Bronchial epithelial cell (primary cell): ENCODE results near the gene DEDD. TPM values are rescaled to one million over a fixed set of nuclear protein-coding genes. Genes with fewer than 3 reads are reported as not detected.

ENCODE experiments used
- DNase-seq: peaks from one replicate; pipeline ENCODE4 v3.0.0-alpha.2; 2010; ENCODE audit warnings: low read depth
- FAIRE-seq: peaks from 2 replicates; lab custom pipeline; 2011; peaks lifted over from hg19 to GRCh38; lab: Jason Lieb, UNC
- H3K27me3 ChIP-seq: 2 replicates; pipeline ENCODE4 v1.5.1; 2011; ENCODE audit warnings: low read length; ENCODE audit not compliant: control insufficient read depth, insufficient read depth
- H3K36me3 ChIP-seq: 2 replicates; pipeline ENCODE4 v1.5.1; 2011; ENCODE audit warnings: low read length; ENCODE audit not compliant: control insufficient read depth, insufficient read depth
- H3K4me3 ChIP-seq: 2 replicates; pipeline ENCODE4 v1.5.1; 2011; ENCODE audit warnings: mild to moderate bottlenecking, low read depth, low read length, control low read depth
- CTCF ChIP-seq: IDR thresholded peaks from 2 replicates; pipeline ENCODE4 v1.5.1; 2011; ENCODE audit warnings: mild to moderate bottlenecking, moderate library complexity, low read length, control low read depth, inconsistent platforms; ENCODE audit not compliant: insufficient read depth, severe bottlenecking
- total RNA-seq: library from RNA; depleted of rRNA; stranded (reverse); fragments of >200 nt; gene quantifications from 2 replicates; pipeline ENCODE4 v1.2.1, GENCODE V29; 2014

Gene DEDD
- total RNA-seq, 1 donor from 2014 or later = 26.9 TPM

- peak; percentile 79 for FAIRE-seq
These were observed 51.7 kb downstream of the DEDD start for GRCh38 chr1:161080441-161081405.

GRCh38 chr1:161079436-161080110 lies 52.9 kb downstream of the DEDD start:
- TF ChIP-seq CTCF = no peak

More at GRCh38 chr1:161080441-161081405, 51.7 kb downstream of the DEDD start:
- peak; percentile 82 for DNase-seq
- peaks cover 4% of the 10 kb centered on the region for H3K36me3 ChIP-seq
- TF ChIP-seq CTCF = no peak
- no peak overlapping the region for H3K4me3 ChIP-seq
- no peaks in the 10 kb centered on the region for H3K27me3 ChIP-seq

GRCh38 chr1:161077426-161077825 lies 55.0 kb downstream of the DEDD start:
- Histone ChIP-seq H3K27me3 (no peaks in the 10 kb centered on the region), H3K36me3 (peaks cover 11% of the 10 kb centered on the region), H3K4me3 (no peak overlapping the region)
- no peak for TF ChIP-seq CTCF
- DNase-seq = no peak
- FAIRE-seq = peak; percentile 64

More at GRCh38 chr1:161079436-161080110, 52.9 kb downstream of the DEDD start:
- DNase-seq (no peak), FAIRE-seq (no peak)
- Histone ChIP-seq H3K4me3 (no peak overlapping the region), H3K27me3 (no peaks in the 10 kb centered on the region), H3K36me3 (peaks cover 4% of the 10 kb centered on the region)

- peak; percentile 28 for FAIRE-seq
- H3K36me3 ChIP-seq = peaks cover 13% of the 10 kb centered on the region
- peak; percentile 64 for DNase-seq
- no peak for TF ChIP-seq CTCF
- H3K4me3 ChIP-seq = no peak overlapping the region
- no peaks in the 10 kb centered on the region for H3K27me3 ChIP-seq
These were observed 56.1 kb downstream of the DEDD start for GRCh38 chr1:161076410-161076809.

DNA sequence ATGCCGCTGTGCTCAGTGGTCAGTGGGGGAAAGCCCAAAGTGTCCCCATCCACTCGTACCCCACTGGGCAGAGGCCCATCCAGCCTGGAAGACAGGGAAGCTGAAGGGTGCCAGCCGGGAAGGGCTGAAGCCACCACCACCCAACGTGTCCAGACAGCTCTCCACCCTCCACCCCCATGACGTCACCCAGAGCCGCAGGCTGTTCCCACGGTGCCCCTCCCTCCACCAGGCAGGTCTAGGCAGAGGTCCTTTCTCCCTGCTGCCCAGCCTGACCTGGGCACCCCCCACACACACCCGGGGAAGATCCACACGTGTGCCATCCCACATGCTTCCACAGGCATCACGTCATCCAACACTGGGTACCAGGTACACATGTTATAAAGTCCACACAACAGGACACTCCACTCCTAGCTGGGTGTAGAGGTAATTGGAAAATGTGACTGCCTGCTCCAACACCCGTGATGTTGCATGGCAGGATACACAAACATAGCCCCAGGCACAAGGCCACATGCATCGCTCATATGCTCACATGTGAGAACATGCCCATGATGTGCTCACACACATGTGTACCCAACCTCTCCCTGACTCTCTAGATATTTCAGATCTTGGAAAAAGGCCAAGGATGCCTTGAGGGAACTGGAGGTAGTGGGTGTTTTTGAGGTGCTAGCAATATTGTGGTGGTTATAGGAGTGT lies 57.6 kb downstream of the DEDD start:
- H3K4me3 ChIP-seq = peak overlapping the region; percentile 30
- FAIRE-seq = peak; percentile 99
- H3K27me3 ChIP-seq = no peaks in the 10 kb centered on the region
- peak; percentile 96 for DNase-seq
- peaks cover 20% of the 10 kb centered on the region for H3K36me3 ChIP-seq
- TF ChIP-seq CTCF = no peak
